Umbilical cord (tissue), 2 donors: ENCODE results near the gene PCDHB11. TPM values are rescaled to one million over a fixed set of nuclear protein-coding genes. Genes with fewer than 3 reads are reported as not detected.
"Not testable (repeated sequence)": the region's sequence is repeated elsewhere in the genome, so short reads cannot be mapped to it uniquely, and the experiment has no call there.

Source experiments
- DNase-seq: peaks from one replicate; pipeline ENCODE4 v3.0.0-alpha.2; 2015; ENCODE audit warnings: low spot score
- total RNA-seq: library from RNA; depleted of rRNA; stranded (reverse); fragments of >200 nt; gene quantifications from one replicate; pipeline ENCODE4 v1.2.3, GENCODE V29; 2014; ENCODE audit warnings: low replicate concordance; ENCODE audit not compliant: insufficient read depth

Gene PCDHB11
- total RNA-seq, 1 donor from 2014 or later: 5.1 TPM

- DNase-seq: no peak
Observed at GRCh38 chr5:141186897-141187512, 12.4 kb upstream of the PCDHB11 start, which contains the start of gene PCDHB9. Gene PCDHB9, plus strand, starts transcription at chr5:141187161. Its CDS starts 158 bp downstream, at chr5:141187319.

- DNase-seq: not testable (repeated sequence)
Observed at GRCh38 chr5:141188682-141189081, 10.7 kb upstream of the PCDHB11 start.

GRCh38 chr5:141189131-141189530 is 10.3 kb upstream of the PCDHB11 start:
- not testable (repeated sequence) for DNase-seq

- DNase-seq: no peak
Observed at GRCh38 chr5:141192110-141192725, 7.2 kb upstream of the PCDHB11 start, which contains the start of gene PCDHB10. Gene PCDHB10, plus strand, starts transcription at chr5:141192353. Its CDS starts 200 bp downstream, at chr5:141192553.

- not testable (repeated sequence) for DNase-seq
Observed at GRCh38 chr5:141194332-141194731, 5.1 kb upstream of the PCDHB11 start.

- no peak for DNase-seq
Observed at GRCh38 chr5:141196363-141196762, 3.1 kb upstream of the PCDHB11 start.

GRCh38 chr5:141201126-141201525 is 1.7 kb downstream of the PCDHB11 start:
- not testable (repeated sequence) for DNase-seq

GRCh38 chr5:141201646-141202045 is 2.2 kb downstream of the PCDHB11 start:
- DNase-seq: not testable (repeated sequence)

GRCh38 chr5:141208478-141208877 is 9.1 kb downstream of the PCDHB11 start, which contains the start of gene PCDHB12:
Gene PCDHB12, plus strand, starts transcription at chr5:141208719. Its CDS starts 189 bp downstream, at chr5:141208908.
- no peak for DNase-seq

GRCh38 chr5:141210281-141210680 is 10.9 kb downstream of the PCDHB11 start:
- DNase-seq: not testable (repeated sequence)

GRCh38 chr5:141210849-141211248 is 11.4 kb downstream of the PCDHB11 start:
- not testable (repeated sequence) for DNase-seq

GRCh38 chr5:141213656-141214339 is 14.4 kb downstream of the PCDHB11 start, which contains the start of gene PCDHB13:
Gene PCDHB13, plus strand, starts transcription at chr5:141213919. Its CDS starts 205 bp downstream, at chr5:141214124.
- not testable (repeated sequence) for DNase-seq

GRCh38 chr5:141214583-141214982 is 15.2 kb downstream of the PCDHB11 start:
- not testable (repeated sequence) for DNase-seq

GRCh38 chr5:141215504-141215903 is 16.1 kb downstream of the PCDHB11 start:
- DNase-seq: not testable (repeated sequence)

- not testable (repeated sequence) for DNase-seq
Observed at GRCh38 chr5:141216035-141216434, 16.6 kb downstream of the PCDHB11 start.

- DNase-seq: peak; percentile 10
Observed at GRCh38 chr5:141223112-141223783, 23.8 kb downstream of the PCDHB11 start, which contains the start of gene PCDHB14. Gene PCDHB14, plus strand, starts transcription at chr5:141223343. Its CDS starts 163 bp downstream, at chr5:141223506.

GRCh38 chr5:141224844-141225243 is 25.4 kb downstream of the PCDHB11 start:
- DNase-seq: not testable (repeated sequence)

GRCh38 chr5:141225421-141225820 is 26.0 kb downstream of the PCDHB11 start:
- DNase-seq: not testable (repeated sequence)

GRCh38 chr5:141234109-141234667 is 34.8 kb downstream of the PCDHB11 start:
- DNase-seq: no peak

- DNase-seq: not testable (repeated sequence)
Observed at GRCh38 chr5:141235922-141236321, 36.5 kb downstream of the PCDHB11 start.
